Measurements from ENCODE around the gene FUT8. TPM values are rescaled to one million over a fixed set of nuclear protein-coding genes. Genes with fewer than 3 reads are reported as not detected.

The FUT8 gene
- total RNA-seq, 1 experiment from 2014 or later: 39.5 TPM

DNA sequence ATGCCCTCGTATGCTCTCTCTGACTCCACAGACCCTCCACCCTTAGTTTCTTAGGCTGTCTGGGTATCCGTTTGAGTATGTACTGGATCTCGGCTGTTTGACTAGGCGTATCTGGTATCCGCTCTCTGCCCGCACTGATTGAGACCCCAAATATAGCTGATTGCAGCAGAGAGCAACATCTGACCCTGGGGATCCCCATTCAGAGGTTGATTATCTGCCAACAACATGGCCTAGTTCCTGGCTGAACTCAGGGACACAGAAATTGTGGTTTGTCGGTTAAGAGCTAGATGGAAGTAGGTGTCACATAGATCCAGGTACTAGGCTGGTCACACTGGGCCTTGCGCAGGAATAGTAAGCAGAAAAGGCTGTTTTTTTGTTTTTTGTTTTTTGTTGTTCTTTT lies 359.9 kb downstream of the FUT8 start:
- DNase-seq (ENCODE audit: low spot score): no peak

DNA sequence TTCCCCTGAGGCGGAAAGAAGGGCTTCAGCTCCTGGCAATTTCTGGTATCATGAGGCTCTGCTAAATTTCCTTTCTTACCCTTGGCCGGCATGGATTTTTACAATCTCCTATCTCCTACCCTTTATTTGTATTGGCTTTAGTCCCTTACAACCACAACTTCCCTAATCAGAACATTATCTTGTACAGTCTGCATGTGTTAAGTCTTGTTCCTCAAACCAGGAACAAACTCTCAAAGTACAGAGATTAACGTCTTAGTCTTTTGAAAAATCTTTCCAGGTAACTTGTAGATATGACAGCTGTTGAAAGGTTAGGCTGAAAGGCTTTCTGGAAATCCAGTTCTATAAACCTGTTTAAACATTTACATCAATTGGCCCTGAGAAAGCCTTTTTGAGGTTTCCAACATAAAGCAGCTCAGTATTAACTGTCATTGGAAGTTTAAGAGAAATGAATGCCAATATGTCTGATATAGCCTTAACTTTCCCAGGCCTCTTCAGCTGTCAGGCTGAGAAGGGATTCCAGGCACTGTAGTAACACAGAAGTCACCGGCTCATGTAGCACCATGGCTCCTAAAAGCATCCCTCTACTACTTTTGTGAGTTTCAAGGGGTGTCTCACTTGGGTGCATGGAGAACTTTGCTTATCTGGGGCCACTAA lies 360.5 kb downstream of the FUT8 start:
- no peak for DNase-seq (ENCODE audit: low spot score)

DNA sequence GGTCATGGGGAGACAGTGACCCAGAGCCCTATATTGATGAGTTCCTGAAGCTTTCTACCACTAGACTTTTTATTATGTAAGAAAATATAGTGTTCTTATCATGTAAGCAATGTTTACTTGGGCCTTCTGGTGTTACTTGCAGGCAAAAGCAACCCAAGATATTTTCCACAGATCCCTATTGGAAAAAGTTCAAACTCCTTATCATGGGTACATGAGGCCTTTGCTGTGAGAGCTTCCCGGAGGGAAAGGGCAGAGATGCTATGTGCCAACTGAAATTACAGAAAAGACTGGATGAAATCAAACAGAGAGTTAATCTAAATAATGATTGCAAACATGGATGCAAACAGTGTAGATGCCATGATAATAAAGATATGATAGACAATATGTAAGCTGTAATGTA lies 361.5 kb downstream of the FUT8 start:
- DNase-seq (ENCODE audit: low spot score): no peak

DNA sequence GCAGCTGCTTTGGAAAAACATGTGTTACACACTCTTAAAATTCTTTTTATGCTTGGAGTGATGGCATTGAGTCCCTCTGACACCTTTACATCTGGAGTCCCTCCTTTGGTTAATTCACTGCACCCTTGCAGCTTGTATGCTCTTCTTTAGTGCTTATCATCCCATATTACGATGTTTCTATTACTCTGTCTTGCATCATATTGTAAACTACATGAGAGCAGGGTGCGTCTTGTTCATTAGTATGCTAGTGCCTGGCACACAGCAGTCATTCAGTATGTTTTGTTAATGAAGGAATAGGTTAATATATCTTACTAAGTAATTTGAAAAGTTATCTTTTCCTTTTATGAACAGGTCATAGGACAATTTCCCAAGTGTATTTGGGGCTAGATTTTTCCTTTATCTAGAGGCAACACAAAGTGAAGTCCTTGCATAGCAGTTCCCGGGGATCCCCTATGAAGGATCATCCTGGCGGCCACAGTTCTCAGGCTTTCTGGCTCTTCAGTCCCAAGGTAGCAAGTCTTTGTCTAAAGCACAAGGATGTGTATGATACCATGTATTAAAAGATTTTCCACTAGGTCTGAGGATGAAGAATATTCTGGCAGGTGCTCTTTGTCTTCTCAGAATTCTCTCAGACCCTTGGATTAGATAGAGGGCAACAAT lies 363.8 kb downstream of the FUT8 start:
- DNase-seq (ENCODE audit: low spot score): no peak

DNA sequence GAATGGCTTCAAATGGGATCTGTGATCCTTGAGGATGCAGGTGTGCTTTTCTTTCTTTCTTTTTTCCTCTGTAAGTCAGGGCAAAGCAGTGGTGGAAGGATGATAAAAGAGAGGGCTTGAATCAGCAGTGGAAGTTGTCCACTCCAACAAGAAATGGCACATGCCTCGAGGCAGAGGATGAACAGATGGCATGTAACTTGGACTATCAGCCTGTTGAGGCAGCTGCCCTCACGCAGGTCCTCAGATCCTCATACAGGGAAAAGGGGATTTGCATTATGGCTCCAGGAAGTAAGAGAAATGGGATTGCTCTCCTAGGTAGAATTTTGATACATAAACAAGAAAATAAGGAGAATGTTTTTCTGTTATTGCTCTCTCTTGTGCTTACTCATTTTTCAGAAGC lies 368.0 kb downstream of the FUT8 start:
- DNase-seq (ENCODE audit: low spot score): no peak

DNA sequence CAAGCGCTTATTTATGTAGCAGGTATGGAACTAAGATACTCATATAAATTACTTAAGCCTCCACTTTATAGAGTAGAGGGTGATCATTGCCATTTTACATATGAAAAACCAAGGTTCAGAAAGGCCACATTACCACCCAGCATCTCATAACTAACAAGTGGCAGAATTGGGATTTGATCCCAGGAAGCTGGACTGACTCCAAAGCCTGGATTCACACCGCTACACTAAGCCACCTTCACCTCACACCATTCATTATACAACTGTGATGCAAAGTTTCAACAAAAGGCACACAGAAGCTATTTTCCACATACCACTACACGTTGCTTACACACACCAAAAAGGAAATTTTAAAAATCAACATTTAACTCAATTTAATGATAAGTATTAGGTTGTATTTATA lies 370.6 kb downstream of the FUT8 start:
- no peak for DNase-seq (ENCODE audit: low spot score)

DNA sequence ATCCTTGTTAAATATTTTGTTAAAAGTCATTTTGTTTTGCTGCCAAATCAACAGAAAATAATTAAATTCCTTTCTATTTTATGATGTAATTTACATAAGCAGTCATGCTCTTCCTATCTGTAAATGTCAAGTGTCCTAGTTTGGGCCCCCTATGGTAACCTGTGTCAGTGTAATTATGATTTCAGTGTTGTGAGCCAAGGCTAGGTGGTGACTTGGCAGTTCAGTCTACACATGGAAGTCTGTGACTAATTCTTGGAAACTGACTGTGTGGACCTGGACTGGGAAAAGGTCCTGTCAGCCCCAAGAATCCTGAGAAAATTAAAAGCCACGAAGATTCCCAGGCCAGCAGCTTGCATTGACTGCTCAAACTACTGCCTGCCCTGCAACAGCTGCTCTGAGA lies 371.0 kb downstream of the FUT8 start:
- no peak for DNase-seq (ENCODE audit: low spot score)

DNA sequence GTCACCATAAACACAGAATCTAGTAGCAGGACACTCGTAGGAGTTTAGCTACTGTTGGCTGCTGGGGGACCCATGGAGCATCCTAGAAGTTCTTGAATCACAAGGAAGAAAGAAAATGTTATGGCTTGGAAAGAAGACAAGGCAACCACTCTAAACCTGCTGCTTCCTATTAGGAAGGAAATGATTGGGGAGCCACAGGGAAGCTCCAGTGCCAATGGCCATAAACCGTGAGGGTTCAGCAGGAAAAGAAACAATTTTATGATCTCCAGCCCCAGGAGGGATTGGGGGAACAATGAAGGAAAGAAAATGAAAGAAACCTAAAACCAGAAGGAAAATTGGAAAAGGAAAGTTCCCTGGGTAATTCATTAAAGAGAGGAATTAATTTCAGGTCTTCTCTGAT lies 372.0 kb downstream of the FUT8 start:
- no peak for DNase-seq (ENCODE audit: low spot score)

DNA sequence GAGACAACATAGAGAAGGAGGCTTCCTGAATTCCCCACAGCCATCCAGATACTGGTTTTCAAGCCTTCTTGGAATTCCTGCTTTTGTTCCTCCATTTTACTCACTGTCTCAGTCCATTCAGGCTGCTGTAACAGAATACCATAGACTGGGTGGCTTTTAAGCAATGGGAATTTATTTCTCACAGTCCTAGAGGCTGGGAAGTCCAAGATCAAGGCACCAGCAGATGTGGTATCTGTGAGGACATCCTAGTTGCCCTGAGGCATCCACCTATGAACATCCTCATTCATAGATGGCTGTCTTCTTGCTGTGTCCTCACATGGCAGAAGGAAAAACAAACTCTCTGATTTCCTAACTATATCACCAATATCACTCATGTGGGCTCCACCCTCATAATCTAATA lies 374.9 kb downstream of the FUT8 start:
- DNase-seq (ENCODE audit: low spot score): no peak

DNA sequence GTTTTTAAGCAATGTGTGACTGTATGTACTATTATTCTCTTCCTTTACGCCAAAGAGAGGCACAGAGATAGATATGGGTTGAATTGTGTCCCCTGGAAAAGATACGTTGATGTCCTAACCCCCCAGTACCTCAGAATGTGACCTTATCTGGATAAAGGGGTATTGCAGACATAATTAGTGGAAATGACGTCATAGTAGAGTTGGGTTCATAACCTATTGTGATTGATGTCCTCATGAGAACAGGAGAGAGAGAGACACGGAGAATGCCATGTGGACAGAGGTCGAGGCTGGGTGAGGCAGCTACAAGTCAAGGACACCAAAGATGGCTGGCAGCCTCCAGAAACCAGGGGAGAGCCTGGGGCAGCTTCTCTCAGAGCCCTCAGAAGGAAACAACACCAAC lies 376.3 kb downstream of the FUT8 start:
- no peak for DNase-seq (ENCODE audit: low spot score)

DNA sequence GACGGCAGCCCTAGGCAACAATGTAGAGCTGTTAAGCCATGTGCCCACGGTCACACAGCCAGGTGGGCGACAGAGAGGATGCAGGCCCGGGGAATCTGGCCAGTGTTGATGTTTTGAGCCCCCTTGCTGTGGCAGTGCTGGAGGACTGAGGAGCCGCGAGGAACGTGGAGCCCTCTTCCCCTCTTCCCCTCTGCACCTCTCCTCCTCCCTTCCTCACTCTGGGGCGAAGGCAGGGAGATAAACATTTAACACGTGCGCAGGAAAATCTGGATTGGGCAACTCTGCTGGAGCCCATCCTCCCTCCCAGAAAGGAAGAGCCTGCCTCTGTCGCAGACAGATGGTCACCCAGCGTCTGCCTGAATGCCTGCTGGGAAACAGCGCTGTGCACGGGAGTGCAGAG lies 376.8 kb downstream of the FUT8 start:
- DNase-seq (ENCODE audit: low spot score): no peak

DNA sequence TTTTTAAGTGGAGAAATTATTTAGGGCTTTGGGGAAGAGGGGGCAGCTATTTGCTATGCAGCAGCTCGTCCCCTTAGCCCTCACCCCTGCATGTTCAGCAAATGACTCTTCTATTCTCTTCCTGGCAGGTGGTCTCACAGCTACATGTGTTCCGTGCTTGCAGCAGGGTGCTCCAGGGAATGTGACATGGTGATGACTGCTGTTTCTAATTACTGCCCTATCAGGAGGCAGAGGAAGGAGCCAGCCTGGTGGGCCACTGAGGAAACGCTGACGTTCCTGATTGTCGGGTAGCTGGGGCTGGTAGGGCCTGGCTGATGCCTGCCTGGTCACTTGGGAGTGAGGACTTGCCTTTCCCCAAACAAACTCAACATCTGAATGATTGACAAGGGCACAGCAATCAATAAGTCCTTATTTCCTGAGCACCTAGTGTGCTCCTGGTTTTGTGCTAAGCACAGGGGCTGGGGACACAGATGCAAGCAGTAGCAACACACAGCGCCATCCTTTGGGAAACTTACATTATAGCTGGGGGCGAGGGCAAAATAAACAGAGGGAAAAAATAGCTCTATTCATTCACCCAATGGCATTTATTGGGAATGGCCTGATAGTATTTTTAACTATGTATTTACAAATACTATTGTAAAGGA lies 377.8 kb downstream of the FUT8 start:
- DNase-seq (ENCODE audit: low spot score): no peak

DNA sequence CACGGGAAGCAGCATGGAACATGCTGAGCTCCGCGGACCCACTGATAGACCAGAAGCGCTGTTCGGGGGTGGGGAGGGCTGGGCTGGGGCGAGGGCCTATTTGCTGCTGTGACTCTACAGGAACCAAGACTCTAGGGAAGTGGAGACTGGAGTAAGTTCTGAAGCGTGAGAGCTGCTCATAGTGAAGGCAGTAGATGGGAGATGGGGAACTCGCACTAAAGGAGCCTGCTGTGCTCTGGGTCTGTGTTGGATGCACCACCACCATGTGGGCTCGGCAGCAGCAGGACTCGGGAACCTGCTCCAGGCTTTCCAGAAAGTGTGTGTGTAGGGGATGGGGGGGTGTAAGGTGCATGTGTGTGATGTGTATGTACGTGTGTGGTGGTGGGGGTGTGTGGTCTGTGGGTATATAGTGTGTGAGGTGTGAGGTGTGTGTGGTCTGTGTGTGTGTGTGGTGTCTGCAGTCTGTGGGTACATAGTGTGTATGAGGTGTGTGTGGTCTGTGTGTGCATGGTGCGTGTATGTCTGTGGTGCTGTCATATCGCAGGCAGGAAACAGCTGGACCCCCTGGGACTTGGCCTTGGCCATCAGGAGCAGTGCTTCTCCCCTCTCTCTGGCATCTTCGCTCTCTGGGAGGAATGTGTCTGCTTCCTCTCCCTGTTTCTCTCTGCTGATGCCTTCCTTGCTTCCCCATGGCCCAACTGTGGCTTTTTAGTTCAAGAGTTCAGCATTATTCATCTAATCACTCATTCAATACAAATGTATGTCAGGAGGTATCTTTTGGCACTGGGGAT lies 378.9 kb downstream of the FUT8 start:
- DNase-seq (ENCODE audit: low spot score): peak; percentile 31

DNA sequence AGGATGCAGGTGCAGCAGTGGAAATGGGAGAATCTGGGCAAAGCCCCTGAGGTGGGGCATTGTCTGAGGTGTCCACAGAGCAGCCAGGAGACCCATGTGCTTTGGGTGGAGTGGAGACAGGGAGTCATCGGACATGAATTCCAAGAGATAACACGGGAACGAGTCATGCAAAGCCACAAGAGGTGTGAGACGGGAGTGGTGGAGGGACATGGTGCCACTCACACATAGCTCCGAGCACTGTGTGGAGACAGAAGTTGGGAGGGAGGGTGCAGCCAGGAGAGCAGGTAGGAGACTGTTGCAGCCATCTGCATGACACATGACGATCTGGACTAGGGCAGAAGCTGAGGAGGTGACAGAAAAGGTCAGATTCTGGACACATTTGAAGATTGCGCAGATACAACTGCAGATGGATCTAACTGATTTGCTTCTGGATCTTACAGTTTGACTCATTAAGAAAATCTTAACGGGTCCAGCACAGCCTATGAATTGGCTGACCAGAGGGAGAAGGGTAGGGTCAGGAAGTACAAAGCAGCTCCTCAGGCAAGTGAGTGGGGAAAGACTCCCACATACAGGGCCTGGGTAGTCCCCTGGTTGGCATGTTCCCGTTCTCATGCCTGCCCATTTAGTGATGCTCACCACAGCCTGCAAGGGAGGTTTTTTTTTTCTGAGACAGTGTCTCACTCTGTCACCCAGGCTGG lies 379.8 kb downstream of the FUT8 start:
- DNase-seq (ENCODE audit: low spot score): peak; percentile 24

All from H4 (cell line).